ENCODE results near the gene RACK1. TPM values are rescaled to one million over a fixed set of nuclear protein-coding genes. Genes with fewer than 3 reads are reported as not detected.

Gene RACK1
- total and polyA plus RNA-seq, 9 donors: 3,139 to 4,768 (median 3,466) TPM

DNA sequence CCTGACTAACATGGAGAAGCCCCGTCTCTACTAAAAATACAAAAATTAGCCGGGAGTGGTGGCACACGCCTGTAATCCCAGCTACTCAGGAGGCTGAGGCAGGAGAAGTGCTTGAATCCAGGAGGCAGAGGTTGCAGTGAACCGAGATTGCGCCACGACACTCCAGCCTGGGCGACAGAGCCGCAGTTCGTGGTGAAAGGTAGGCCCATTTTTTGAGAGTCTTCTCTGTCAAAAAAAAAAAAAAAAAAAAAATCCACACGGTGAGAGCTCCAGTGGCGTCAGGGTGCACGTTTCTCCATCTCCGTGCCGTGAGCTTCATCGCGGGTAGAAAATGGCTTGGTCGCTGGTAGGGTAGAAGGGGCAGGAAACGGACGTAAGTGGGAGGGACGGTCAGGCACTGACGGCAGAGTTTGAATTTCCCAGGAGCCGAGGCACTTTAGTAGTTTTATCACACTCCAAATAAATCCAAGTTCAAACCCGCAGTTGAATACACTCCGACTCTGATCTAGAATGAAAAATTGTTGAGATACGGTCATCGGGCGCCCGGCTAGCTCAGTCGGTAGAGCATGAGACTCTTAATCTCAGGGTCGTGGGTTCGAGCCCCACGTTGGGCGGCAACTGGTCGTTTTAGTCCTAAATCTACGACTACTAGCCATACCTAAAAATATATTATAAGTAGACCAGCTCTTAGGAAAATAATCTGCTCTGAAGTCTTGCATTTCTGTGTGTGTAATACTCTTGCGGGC is 36.3 kb downstream of the RACK1 start:
- DNase-seq: peak; percentile 92
- peak overlapping the region; percentile 46 for H3K4me3 ChIP-seq (ENCODE audit: low read length)
- H3K9me3 ChIP-seq (replicated peaks; ENCODE audit: control insufficient read depth, low read depth, low read length): no peaks in the 10 kb centered on the region
- H3K27ac ChIP-seq (ENCODE audit: low read length): peak overlapping the region; percentile 76
- peaks cover 32% of the 10 kb centered on the region for H3K4me1 ChIP-seq (ENCODE audit: control insufficient read depth, insufficient read depth, low read length)
- 2% methylated on average over 10 of the region's 36 CpGs for WGBS (ENCODE audit: insufficient coverage)
- no peaks in the 10 kb centered on the region for H3K36me3 ChIP-seq (ENCODE audit: control insufficient read depth, insufficient read depth, low read length)
- peaks cover 30% of the 10 kb centered on the region for H3K27me3 ChIP-seq (ENCODE audit: control insufficient read depth, insufficient read depth, low read length)

DNA sequence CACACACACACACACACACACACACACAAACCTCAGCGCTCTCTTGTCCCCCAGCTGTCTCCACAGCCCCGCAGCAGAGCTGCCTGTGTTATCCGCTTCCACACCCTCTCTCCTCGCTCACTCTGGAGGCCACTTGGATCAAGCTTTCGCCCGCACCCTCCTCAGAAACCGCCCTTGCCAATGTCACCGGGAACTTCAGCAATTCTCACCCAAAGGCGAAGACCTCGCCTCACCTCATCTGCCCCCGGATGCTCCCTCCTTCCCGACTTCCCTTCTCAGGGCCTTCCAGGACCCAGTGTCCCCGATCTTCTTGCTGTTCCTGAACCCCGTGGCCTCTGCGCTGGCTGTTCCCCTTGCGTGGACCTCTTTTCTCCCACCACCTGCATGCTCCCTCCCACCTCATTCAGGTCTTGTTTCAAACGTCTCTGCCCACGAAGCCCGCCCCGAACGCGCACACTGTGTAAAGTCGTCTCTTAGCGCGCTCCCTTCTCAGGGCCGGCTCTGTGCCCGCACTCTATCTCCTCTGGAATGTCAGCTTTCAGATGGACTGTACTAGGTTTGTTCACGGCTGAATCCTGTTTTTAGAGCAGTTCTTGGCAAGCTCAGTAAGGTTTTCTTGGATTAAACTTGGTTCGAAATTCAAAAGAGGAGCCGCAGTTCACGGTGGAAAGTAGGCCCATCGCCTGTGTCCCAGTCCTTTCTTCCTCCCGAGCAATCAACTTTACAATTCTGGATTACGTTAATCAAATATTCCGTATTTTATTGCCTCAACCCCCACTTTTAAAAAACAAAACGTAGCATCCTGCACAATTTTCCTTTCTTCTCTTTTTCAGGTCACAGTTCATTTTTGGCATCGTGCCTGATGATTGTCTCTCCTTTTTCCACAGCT is 37.7 kb downstream of the RACK1 start:
- WGBS (ENCODE audit: insufficient coverage): 13% methylated on average over 36 of the region's 37 CpGs
- H3K4me1 ChIP-seq (ENCODE audit: control insufficient read depth, insufficient read depth, low read length): peaks cover 28% of the 10 kb centered on the region

DNA sequence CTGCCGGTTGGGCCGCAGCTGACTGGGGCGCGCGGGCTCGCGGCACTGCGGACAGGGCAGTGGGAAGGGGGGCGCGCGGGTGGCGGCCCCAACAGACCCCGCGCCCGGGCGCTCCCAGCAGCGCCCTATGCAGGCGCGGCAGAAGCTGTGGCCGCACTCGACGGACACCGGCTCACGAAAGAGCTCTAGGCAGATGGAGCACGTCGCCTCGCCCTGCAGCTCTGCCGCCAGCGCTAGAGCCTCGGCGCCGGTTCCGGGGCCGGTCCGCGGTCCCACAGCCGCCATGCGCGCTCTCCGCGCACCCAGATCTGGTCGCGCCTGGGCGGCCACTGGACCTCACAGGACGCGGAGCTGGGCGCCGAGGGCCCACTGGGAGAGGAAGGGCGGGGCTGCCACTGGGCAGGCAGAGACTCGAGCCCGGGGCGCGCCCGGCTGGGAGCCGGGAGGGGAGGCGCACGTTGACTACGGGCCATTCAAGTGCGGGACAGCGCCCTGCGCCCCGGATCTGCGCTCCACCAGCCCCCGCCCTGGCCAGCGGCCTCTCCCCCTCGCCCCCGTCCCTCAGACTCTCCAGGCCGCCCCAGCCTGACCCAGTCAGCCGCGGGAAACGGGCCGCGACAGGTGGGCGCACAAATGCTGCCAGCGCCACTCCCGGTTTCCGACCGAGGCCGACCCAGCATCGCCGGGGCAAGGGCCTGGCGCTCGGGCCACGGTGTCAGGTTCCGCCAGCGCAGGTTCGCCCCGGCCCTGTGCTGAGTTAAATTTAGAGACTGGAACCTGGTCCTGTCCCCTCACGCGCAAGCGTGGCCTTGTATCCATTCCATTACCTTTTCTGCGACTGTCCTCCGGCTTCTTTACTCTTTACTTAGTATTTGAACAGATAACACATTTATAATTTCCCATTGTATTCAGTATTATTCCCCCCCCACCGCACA is 38.6 kb downstream of the RACK1 start, which contains the start of gene TRIM7:
Gene TRIM7 (minus strand): TSS at position 371 of the 935 bp plus-strand sequence. CDS start 86 bp downstream, at position 285.
- peak; percentile 67 for DNase-seq
- Histone ChIP-seq H3K4me1 (ENCODE audit: control insufficient read depth, insufficient read depth, low read length) (peaks cover 28% of the 10 kb centered on the region), H3K4me3 (ENCODE audit: low read length) (peak within 1 kb of the TSS; percentile 52), H3K36me3 (ENCODE audit: control insufficient read depth, insufficient read depth, low read length) (no peaks in the 10 kb centered on the region), H3K27ac (ENCODE audit: low read length) (peak within 1 kb of the TSS; percentile 87), H3K27me3 (ENCODE audit: control insufficient read depth, insufficient read depth, low read length) (peaks cover 51% of the 10 kb centered on the region), H3K9me3 (replicated peaks; ENCODE audit: control insufficient read depth, low read depth, low read length) (no peaks in the 10 kb centered on the region)
- under 1% methylated on average over 88 of the region's 94 CpGs for WGBS (ENCODE audit: insufficient coverage)

More for the DNA sequence above, 37.7 kb downstream of the RACK1 start:
- Histone ChIP-seq H3K36me3 (ENCODE audit: control insufficient read depth, insufficient read depth, low read length) (no peaks in the 10 kb centered on the region), H3K27ac (ENCODE audit: low read length) (peak overlapping the region; percentile 87), H3K4me3 (ENCODE audit: low read length) (peak overlapping the region; percentile 46), H3K27me3 (ENCODE audit: control insufficient read depth, insufficient read depth, low read length) (peaks cover 44% of the 10 kb centered on the region), H3K9me3 (replicated peaks; ENCODE audit: control insufficient read depth, low read depth, low read length) (no peaks in the 10 kb centered on the region)
- peak; percentile 48 for DNase-seq

DNA sequence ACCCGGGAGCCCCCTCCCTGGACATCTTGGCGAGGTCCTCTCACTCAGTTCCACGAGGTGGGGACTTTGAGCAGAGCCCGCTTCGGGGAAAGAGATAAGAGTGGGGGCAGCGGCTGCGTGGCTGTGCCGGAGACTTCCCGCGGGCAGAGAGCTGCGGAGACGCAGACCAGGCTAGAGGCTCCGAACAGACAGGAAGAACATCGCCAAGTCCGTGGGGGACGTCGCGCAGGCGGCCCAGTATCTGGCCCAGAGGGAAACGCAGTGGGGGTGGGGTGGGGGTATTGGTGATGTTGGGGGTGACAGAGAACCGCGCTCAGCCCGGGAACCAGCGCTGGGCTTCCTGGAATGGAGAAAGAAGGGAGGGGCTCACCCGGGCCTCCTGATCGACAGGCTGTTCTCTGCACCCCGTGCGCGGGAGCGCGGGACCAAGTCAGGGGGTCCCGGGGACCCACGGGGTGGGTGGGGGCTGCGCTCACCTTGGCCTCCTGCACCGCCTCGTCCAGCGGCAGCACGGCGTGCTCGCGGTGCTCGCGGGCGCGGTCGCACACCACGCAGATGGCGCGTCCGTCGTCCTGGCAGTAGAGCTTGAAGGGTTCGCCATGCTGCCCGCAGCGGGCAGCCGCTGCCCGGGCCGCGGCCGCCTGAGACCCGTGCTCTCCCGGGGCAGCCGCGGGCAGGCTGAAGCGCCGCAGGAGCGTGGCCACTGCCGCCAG is 39.4 kb downstream of the RACK1 start:
- no peaks in the 10 kb centered on the region for H3K36me3 ChIP-seq (ENCODE audit: control insufficient read depth, insufficient read depth, low read length)
- DNase-seq: peak; percentile 39
- H3K27ac ChIP-seq (ENCODE audit: low read length): peak overlapping the region; percentile 3
- no peaks in the 10 kb centered on the region for H3K9me3 ChIP-seq (replicated peaks; ENCODE audit: control insufficient read depth, low read depth, low read length)
- peaks cover 28% of the 10 kb centered on the region for H3K4me1 ChIP-seq (ENCODE audit: control insufficient read depth, insufficient read depth, low read length)
- peak overlapping the region; percentile 52 for H3K4me3 ChIP-seq (ENCODE audit: low read length)
- WGBS (ENCODE audit: insufficient coverage): under 1% methylated on average over 56 of the region's 67 CpGs
- H3K27me3 ChIP-seq (ENCODE audit: control insufficient read depth, insufficient read depth, low read length): peaks cover 56% of the 10 kb centered on the region

DNA sequence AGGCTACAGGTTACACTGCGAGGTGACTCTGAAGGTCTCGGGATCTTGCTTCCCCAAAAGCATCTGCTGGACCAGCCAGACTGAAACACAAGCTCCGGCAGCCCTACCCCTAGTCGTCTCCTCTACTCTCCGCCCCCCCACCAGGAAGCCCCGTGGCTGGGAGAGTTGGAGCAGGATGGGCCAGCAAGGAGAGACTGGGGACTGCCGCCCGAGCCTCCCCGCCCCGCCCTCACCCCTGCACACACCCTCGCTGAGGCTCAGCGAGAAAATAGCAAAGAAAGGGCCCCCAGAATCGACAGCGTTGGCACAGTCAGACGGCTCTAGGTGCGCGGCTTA is 40.0 kb downstream of the RACK1 start:
- 6% methylated on average over 8 of the region's 17 CpGs for WGBS (ENCODE audit: insufficient coverage)
- peaks cover 28% of the 10 kb centered on the region for H3K4me1 ChIP-seq (ENCODE audit: control insufficient read depth, insufficient read depth, low read length)
- H3K27me3 ChIP-seq (ENCODE audit: control insufficient read depth, insufficient read depth, low read length): peaks cover 60% of the 10 kb centered on the region
- H3K27ac ChIP-seq (ENCODE audit: low read length): no peak overlapping the region
- peak overlapping the region; percentile 52 for H3K4me3 ChIP-seq (ENCODE audit: low read length)
- no peak for DNase-seq
- peaks cover 1% of the 10 kb centered on the region for H3K36me3 ChIP-seq (ENCODE audit: control insufficient read depth, insufficient read depth, low read length)
- no peaks in the 10 kb centered on the region for H3K9me3 ChIP-seq (replicated peaks; ENCODE audit: control insufficient read depth, low read depth, low read length)

DNA sequence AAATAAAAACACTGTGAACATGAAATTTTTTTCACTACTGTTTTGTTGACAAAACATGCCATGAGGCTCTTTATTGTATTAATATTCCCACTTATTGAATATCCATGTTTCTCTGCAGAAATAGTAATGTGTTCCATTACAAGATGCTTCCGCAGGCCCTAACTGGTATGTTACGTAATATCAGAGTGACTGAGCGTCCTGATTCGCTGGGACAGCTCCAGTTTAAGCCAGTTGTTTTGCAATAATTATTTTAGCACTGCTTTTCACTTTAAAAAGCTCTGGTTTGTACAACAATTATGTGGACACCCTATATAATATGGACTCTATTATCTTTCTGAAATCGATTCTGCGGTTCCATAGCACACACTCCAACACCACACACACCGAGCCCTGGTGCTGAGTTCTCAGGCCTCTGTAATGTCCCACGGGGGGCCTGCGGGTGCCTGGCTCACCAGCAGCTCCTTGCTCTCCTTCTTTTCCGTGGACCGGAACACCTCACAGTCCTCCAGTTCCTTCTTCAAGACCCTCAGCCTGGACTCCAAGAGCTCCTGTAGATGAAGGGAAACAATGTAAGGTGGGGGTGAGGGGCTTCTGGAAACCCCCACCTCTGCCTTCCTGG is 40.5 kb downstream of the RACK1 start:
- H3K36me3 ChIP-seq (ENCODE audit: control insufficient read depth, insufficient read depth, low read length): peaks cover 4% of the 10 kb centered on the region
- H3K9me3 ChIP-seq (replicated peaks; ENCODE audit: control insufficient read depth, low read depth, low read length): no peaks in the 10 kb centered on the region
- no peak overlapping the region for H3K4me3 ChIP-seq (ENCODE audit: low read length)
- no peak overlapping the region for H3K27ac ChIP-seq (ENCODE audit: low read length)
- WGBS (ENCODE audit: insufficient coverage): 62% methylated on average over 7 of the region's 11 CpGs
- no peak for DNase-seq
- H3K27me3 ChIP-seq (ENCODE audit: control insufficient read depth, insufficient read depth, low read length): peaks cover 60% of the 10 kb centered on the region
- peaks cover 28% of the 10 kb centered on the region for H3K4me1 ChIP-seq (ENCODE audit: control insufficient read depth, insufficient read depth, low read length)

DNA sequence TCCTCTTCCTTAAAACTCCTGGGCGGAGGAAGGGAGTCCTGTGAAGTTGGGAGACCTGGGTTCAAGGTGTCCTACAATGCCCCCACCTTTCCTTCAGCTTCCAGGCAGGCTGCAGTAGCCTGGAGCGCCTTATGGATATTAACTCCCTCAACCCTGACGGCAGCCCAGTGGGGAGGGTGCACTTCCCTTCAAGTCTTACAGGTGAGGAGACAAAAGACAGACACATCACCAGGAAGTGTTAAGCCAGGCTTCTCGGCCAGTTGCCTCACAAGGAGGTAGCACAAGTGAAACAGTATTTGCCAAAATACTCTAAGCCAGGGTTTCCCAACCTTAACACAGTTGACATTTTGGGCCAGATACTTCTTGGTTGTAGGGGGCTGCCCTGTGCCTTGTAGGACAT is 42.9 kb downstream of the RACK1 start:
- Histone ChIP-seq H3K27me3 (ENCODE audit: control insufficient read depth, insufficient read depth, low read length) (peaks cover 57% of the 10 kb centered on the region), H3K27ac (ENCODE audit: low read length) (no peak overlapping the region), H3K4me3 (ENCODE audit: low read length) (no peak overlapping the region), H3K9me3 (replicated peaks; ENCODE audit: control insufficient read depth, low read depth, low read length) (no peaks in the 10 kb centered on the region), H3K36me3 (ENCODE audit: control insufficient read depth, insufficient read depth, low read length) (peaks cover 4% of the 10 kb centered on the region), H3K4me1 (ENCODE audit: control insufficient read depth, insufficient read depth, low read length) (peaks cover 17% of the 10 kb centered on the region)
- no peak for DNase-seq
- 20% methylated on average over 1 of the region's 4 CpGs for WGBS (ENCODE audit: insufficient coverage)

DNA sequence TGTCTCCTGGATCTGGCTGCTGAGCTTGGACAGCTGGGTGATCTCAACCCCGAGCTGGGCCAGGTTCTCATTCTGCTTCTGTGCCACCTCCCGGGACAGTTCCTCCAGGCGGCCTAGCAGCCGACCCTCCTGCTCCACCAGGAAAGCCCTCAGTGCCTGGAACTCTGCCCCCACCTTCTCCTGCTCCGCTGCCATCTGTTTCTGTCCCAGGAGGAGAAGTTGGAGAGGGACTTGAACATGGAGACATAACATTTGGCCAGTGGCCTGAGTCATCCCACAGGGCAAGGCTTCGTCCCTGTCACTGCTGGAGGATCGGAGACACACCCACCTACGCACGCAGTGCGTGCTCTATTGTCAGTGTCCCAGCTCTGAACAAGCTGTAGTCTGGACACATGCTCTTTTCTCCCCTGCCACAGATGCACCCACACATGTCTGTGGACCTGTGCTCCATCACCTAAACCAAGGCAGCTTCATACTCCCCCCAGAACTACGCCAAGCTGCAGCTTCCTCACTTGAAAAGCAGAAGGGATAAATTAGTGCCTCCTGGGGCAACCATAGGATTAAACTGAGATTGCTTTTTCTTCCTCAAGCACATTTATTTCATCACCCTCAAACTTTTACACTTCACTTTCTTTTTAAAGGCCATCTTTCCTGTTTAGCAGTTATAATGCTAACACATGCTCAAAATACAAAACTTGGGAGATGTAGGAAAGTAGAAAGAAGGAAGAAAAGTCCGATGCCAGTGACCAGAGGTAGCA is 43.6 kb downstream of the RACK1 start:
- H3K36me3 ChIP-seq (ENCODE audit: control insufficient read depth, insufficient read depth, low read length): peaks cover 4% of the 10 kb centered on the region
- 55% methylated on average over 6 of the region's 12 CpGs for whole genome bisulfite sequencing (ENCODE audit: insufficient coverage)
- H3K27me3 ChIP-seq (ENCODE audit: control insufficient read depth, insufficient read depth, low read length): peaks cover 49% of the 10 kb centered on the region
- no peaks in the 10 kb centered on the region for H3K9me3 ChIP-seq (replicated peaks; ENCODE audit: control insufficient read depth, low read depth, low read length)
- no peak for DNase-seq
- peaks cover 11% of the 10 kb centered on the region for H3K4me1 ChIP-seq (ENCODE audit: control insufficient read depth, insufficient read depth, low read length)
- H3K27ac ChIP-seq (ENCODE audit: low read length): no peak overlapping the region
- H3K4me3 ChIP-seq (ENCODE audit: low read length): no peak overlapping the region

All from muscle of leg (tissue), 11 donors.